GM12873 (cell line): ENCODE results near the gene GAS2L1.

Experiments
- CTCF ChIP-seq: IDR thresholded peaks from 2 replicates; pipeline ENCODE4 v1.5.1; 2012; ENCODE audit warnings: low read depth, mild to moderate bottlenecking, moderate library complexity, low read length, control low read depth; ENCODE audit not compliant: insufficient read depth; ENCODE audit errors: missing control alignments

The GAS2L1 gene

GRCh38 chr22:29353860-29354259 is 47.4 kb downstream of the GAS2L1 start:
- no peak for TF ChIP-seq CTCF

GRCh38 chr22:29359469-29359868 is 53.0 kb downstream of the GAS2L1 start:
- TF ChIP-seq CTCF: peak; percentile 18
